Right lobe of liver (tissue), 4 donors: ENCODE measurements around the gene MUTYH.

Experiments
- CTCF ChIP-seq, 4 donors: fragments of 200-600 bp in 3 of 4; fragments of 450-650 bp in 1 of 4; IDR thresholded peaks; one replicate each; pipeline versions ENCODE4 v1.5.1 to v1.8.0; 2016 to 2022; ENCODE audit warnings: antibody characterized with exemption in 4 of 4, mild to moderate bottlenecking in 2 of 4
- POLR2A ChIP-seq: fragments of 450-650 bp; IDR thresholded peaks from one replicate; pipeline ENCODE4 v1.6.1; 2017; ENCODE audit warnings: antibody characterized with exemption, mild to moderate bottlenecking
- donor health status: DM: no; HTN: no; CAD: no.
- donor health status: DM: no; HTN: no; CAD: no.
- donor health status: DM: no; HTN: yes; CAD: no.

- TF ChIP-seq CTCF (IDR thresholded peaks at IDR 0.05): no peak
- TF ChIP-seq POLR2A: no peak
Measured at GRCh38 chr1:45306319-45306718, 33.9 kb downstream of the MUTYH start.
